ENCODE data around the gene ALDH1A2.

Gene ALDH1A2

GRCh38 chr15:58043192-58043903 is 22.2 kb downstream of the ALDH1A2 start:
- H3K4me3 ChIP-seq (ENCODE audit: low read depth, low read length), result no peak overlapping the region
- TF ChIP-seq, protein P1, sequence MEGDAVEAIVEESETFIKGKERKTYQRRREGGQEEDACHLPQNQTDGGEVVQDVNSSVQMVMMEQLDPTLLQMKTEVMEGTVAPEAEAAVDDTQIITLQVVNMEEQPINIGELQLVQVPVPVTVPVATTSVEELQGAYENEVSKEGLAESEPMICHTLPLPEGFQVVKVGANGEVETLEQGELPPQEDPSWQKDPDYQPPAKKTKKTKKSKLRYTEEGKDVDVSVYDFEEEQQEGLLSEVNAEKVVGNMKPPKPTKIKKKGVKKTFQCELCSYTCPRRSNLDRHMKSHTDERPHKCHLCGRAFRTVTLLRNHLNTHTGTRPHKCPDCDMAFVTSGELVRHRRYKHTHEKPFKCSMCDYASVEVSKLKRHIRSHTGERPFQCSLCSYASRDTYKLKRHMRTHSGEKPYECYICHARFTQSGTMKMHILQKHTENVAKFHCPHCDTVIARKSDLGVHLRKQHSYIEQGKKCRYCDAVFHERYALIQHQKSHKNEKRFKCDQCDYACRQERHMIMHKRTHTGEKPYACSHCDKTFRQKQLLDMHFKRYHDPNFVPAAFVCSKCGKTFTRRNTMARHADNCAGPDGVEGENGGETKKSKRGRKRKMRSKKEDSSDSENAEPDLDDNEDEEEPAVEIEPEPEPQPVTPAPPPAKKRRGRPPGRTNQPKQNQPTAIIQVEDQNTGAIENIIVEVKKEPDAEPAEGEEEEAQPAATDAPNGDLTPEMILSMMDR (IDR thresholded peaks at IDR 0.05; ENCODE audit: borderline replicate concordance, insufficient read depth, low read depth, low read length), result peak; percentile 69

- no peak overlapping the region for H3K4me3 ChIP-seq (ENCODE audit: low read depth, low read length)
- TF ChIP-seq, protein P1 (IDR thresholded peaks at IDR 0.05; ENCODE audit: borderline replicate concordance, insufficient read depth, low read depth, low read length), result no peak
Measured at GRCh38 chr15:58042006-58042405, 23.5 kb downstream of the ALDH1A2 start.

- H3K4me3 ChIP-seq (ENCODE audit: low read depth, low read length), result no peak overlapping the region
- TF ChIP-seq, protein P1 (IDR thresholded peaks at IDR 0.05; ENCODE audit: borderline replicate concordance, insufficient read depth, low read depth, low read length), result no peak
Measured at GRCh38 chr15:58040150-58040549, 25.4 kb downstream of the ALDH1A2 start.

DNA sequence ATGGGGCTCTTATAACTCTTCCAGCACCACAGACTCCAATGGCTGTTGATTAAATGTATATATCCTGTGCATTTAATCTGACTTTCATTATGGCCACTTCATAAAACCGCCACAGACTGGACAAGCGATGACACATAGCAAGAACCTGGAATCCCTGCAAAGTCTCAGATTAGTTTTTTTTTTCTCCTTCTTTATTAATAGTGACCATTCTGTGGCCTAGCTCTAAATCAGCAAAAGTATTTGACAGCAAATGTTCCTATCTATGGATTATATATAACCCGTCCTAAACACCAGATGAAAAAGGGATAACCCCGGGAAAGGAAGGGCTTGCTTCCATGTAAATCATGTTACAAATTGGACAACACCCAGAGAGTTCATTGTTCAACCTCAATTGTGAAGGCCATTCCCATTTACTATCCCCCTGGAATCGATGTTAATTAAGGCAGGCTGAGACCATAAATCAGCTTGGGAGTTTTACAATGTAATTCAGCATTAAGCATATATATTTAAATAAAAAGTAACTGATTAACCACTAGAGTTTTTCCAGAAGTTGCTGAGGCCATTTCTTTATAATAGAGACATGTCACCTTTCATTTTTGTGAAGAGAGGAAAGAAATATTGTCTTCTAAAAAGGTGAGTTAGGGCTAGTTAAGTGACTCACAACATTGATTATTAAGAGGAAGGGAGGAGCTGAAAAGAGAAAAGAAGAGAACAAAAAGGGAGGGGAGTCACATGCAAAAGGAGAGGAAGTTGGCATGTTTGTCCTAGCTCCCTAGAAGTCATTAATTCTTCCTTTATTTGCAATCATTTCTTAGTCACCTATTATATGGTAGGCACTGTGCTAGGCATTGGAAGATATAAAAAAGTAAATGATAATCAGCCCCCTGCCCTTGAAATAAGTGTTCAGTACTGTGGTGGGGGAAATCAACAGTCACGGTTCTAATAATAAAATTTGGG is 26.2 kb downstream of the ALDH1A2 start:
- TF ChIP-seq, protein P1 (IDR thresholded peaks at IDR 0.05; ENCODE audit: borderline replicate concordance, insufficient read depth, low read depth, low read length), result no peak
- H3K4me3 ChIP-seq (ENCODE audit: low read depth, low read length), result no peak overlapping the region

GRCh38 chr15:58038426-58039078 is 27.0 kb downstream of the ALDH1A2 start:
- TF ChIP-seq, protein P1 (IDR thresholded peaks at IDR 0.05; ENCODE audit: borderline replicate concordance, insufficient read depth, low read depth, low read length), result no peak
- no peak overlapping the region for H3K4me3 ChIP-seq (ENCODE audit: low read depth, low read length)

DNA sequence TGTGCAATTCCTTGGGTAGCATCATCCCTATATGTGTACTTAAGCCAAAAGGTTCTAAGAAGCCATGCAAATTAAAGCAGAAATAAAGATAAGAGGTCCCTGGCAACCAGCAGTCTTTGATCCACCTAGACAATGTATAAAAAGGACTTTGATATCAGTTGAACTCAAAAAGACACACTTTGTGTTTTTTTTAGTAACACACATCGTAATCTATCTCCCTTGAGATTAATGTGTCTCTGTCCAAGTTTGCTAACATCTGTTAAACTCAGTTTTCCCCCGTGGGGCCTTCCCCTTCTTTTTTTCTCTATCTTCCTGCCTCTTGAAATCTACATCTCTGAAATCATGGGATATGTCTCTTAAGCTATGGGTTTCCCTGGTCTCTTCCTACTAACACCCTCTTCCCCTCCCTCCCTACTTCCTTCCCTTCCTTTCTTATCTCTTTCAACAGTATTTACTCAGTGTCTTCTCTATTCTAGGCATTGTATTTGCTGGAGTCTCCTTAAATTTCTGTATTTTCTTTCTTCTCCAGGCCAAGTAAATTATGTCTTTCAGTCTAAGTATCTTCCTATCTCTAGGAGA is 27.7 kb downstream of the ALDH1A2 start:
- TF ChIP-seq, protein P1 (IDR thresholded peaks at IDR 0.05; ENCODE audit: borderline replicate concordance, insufficient read depth, low read depth, low read length), result no peak
- H3K4me3 ChIP-seq (ENCODE audit: low read depth, low read length), result no peak overlapping the region

All from GM12875 (cell line).